Measurements from ENCODE around the gene OR2AT4.

GRCh38 chr11:75100314-75100713, 3.6 kb upstream of the OR2AT4 start:
- TF ChIP-seq CTCF (IDR thresholded peaks at IDR 0.05; ENCODE audit: low read depth, low read length) = no peak
- TF ChIP-seq POLR2A (IDR thresholded peaks at IDR 0.05; ENCODE audit: extremely low read depth, insufficient read length) = no peak

Measured in NB4 (cell line).